ENCODE results near the gene APBA2. TPM values are rescaled to one million over a fixed set of nuclear protein-coding genes. Genes with fewer than 3 reads are reported as not detected.

The APBA2 gene
- total RNA-seq, 1 experiment from 2014 or later = 11.2 TPM

DNA sequence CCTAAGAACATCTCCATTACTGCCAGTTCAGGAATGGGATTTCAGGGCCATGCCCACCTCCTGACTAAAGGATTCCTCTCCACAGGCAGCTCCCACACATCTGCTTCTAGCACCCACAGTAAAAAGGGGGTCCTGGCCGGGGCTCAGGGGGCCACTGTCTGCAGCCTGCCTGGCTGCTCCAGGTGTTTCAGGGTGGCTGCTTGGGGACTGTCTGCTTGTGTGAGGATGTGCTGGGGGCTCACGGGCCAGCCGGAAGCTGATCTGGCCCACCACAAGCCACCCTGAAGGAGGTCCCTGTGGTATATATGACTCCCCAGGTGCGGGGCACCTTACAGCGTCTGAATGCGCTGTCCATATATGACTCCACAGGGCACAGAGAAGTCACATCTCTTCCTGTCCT is 248.5 kb downstream of the APBA2 start:
- ATAC-seq = no peak
- Mint-ChIP-seq H3K27me3 (ENCODE audit: low read depth) (no peaks in the 10 kb centered on the region), H3K9me3 (no peaks in the 10 kb centered on the region), H3K4me1 (peaks cover 11% of the 10 kb centered on the region), H3K36me3 (no peaks in the 10 kb centered on the region), H3K4me3 (no peak overlapping the region), H3K27ac (no peak overlapping the region)
- DNase-seq (ENCODE audit: low spot score) = no peak
- POLR2A ChIA-PET = no interaction called here
- CTCF ChIA-PET = interaction anchor here (0.9 to 1.2 kb wide), 3 partner anchors 9 to 388 kb away, joined by 3 read pairs; no protein-coding TSS in a partner anchor
- TF ChIP-seq ZNF138 (CRISPR knock-in tag; conservative IDR thresholded peaks at IDR 0.05) (no peak), ETV6 (CRISPR knock-in tag; IDR thresholded peaks at IDR 0.05) (no peak), ZNF263 (CRISPR knock-in tag; IDR thresholded peaks at IDR 0.05; ENCODE audit: low read depth) (no peak), ZBTB21 (CRISPR knock-in tag; IDR thresholded peaks at IDR 0.05; ENCODE audit: borderline replicate concordance) (no peak), NR3C1 (CRISPR knock-in tag; conservative IDR thresholded peaks at IDR 0.05; ENCODE audit: low read depth) (no peak), SOX15 (CRISPR knock-in tag; IDR thresholded peaks at IDR 0.05) (no peak), ZNF121 (CRISPR knock-in tag; IDR thresholded peaks at IDR 0.05) (no peak)
- TF ChIP-seq, protein P1, sequence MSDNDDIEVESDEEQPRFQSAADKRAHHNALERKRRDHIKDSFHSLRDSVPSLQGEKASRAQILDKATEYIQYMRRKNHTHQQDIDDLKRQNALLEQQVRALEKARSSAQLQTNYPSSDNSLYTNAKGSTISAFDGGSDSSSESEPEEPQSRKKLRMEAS (CRISPR knock-in tag; IDR thresholded peaks at IDR 0.05) = no peak

DNA sequence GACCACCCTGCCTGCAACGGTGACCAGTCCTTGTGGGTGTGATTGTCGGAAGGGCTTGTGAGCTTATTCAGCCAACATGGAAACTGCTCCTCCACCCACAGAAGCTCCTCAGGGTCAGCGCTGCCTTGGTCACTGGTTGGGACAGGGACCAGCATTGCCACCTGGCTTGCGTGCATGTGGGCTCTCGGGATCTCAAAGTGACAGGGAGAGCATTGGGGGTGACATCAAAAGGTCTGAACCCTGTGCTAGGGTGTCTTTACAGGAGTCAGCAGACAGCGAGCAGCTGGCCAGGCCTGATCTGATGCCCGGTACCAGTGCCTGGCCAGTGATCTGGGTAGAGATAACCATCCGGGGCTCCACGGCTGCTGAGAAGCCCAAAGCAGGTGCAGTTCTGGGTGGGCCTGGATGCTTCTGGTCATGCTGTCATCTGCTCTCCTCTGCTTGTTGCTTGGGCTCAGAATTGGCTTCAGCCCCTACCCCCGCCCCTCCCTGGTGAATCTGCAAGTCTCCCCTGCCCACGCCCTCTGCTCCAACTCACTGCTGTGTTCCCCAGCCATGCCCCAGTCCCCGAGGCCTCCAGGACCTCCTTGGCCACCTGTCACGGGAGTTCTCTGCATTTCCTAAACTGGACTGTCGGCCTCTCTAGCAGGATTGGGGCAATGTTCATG is 249.0 kb downstream of the APBA2 start:
- no peaks in the 10 kb centered on the region for H3K9me3 Mint-ChIP-seq
- POLR2A ChIA-PET = interaction anchor here (0.6 kb wide), 1 partner anchor 8 kb away, joined by 3 read pairs; no protein-coding TSS in a partner anchor
- H3K27me3 Mint-ChIP-seq (ENCODE audit: low read depth) = no peaks in the 10 kb centered on the region
- no peaks in the 10 kb centered on the region for H3K36me3 Mint-ChIP-seq
- peaks cover 16% of the 10 kb centered on the region for H3K4me1 Mint-ChIP-seq
- H3K27ac Mint-ChIP-seq = no peak overlapping the region
- CTCF ChIA-PET = interaction anchor here (0.7 to 1.2 kb wide), 4 partner anchors 9 to 388 kb away, joined by 3 read pairs; no protein-coding TSS in a partner anchor
- no peak overlapping the region for H3K4me3 Mint-ChIP-seq
- TF ChIP-seq, protein P2, sequence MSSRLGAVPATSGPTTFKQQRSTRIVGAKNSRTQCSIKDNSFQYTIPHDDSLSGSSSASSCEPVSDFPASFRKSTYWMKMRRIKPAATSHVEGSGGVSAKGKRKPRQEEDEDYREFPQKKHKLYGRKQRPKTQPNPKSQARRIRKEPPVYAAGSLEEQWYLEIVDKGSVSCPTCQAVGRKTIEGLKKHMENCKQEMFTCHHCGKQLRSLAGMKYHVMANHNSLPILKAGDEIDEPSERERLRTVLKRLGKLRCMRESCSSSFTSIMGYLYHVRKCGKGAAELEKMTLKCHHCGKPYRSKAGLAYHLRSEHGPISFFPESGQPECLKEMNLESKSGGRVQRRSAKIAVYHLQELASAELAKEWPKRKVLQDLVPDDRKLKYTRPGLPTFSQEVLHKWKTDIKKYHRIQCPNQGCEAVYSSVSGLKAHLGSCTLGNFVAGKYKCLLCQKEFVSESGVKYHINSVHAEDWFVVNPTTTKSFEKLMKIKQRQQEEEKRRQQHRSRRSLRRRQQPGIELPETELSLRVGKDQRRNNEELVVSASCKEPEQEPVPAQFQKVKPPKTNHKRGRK (CRISPR knock-in tag; IDR thresholded peaks at IDR 0.05; ENCODE audit: borderline replicate concordance) = no peak
- TF ChIP-seq TP53 (CRISPR knock-in tag; IDR thresholded peaks at IDR 0.05) (no peak), ZBTB21 (CRISPR knock-in tag; IDR thresholded peaks at IDR 0.05; ENCODE audit: borderline replicate concordance) (no peak), ZNF121 (CRISPR knock-in tag; IDR thresholded peaks at IDR 0.05) (no peak), CREM (CRISPR knock-in tag; IDR thresholded peaks at IDR 0.05) (no peak), CREB1 (CRISPR knock-in tag; IDR thresholded peaks at IDR 0.05) (no peak), ZNF232 (CRISPR knock-in tag; IDR thresholded peaks at IDR 0.05) (no peak), FOXK1 (CRISPR knock-in tag; IDR thresholded peaks at IDR 0.05) (no peak), SMAD3 (CRISPR knock-in tag; IDR thresholded peaks at IDR 0.05; ENCODE audit: borderline replicate concordance) (no peak)
- TF ChIP-seq, protein P3, sequence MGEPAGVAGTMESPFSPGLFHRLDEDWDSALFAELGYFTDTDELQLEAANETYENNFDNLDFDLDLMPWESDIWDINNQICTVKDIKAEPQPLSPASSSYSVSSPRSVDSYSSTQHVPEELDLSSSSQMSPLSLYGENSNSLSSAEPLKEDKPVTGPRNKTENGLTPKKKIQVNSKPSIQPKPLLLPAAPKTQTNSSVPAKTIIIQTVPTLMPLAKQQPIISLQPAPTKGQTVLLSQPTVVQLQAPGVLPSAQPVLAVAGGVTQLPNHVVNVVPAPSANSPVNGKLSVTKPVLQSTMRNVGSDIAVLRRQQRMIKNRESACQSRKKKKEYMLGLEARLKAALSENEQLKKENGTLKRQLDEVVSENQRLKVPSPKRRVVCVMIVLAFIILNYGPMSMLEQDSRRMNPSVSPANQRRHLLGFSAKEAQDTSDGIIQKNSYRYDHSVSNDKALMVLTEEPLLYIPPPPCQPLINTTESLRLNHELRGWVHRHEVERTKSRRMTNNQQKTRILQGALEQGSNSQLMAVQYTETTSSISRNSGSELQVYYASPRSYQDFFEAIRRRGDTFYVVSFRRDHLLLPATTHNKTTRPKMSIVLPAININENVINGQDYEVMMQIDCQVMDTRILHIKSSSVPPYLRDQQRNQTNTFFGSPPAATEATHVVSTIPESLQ (CRISPR knock-in tag; IDR thresholded peaks at IDR 0.05) = no peak
- TF ChIP-seq, protein P4, sequence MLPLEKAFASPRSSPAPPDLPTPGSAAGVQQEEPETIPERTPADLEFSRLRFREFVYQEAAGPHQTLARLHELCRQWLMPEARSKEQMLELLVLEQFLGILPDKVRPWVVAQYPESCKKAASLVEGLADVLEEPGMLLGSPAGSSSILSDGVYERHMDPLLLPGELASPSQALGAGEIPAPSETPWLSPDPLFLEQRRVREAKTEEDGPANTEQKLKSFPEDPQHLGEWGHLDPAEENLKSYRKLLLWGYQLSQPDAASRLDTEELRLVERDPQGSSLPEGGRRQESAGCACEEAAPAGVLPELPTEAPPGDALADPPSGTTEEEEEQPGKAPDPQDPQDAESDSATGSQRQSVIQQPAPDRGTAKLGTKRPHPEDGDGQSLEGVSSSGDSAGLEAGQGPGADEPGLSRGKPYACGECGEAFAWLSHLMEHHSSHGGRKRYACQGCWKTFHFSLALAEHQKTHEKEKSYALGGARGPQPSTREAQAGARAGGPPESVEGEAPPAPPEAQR (CRISPR knock-in tag; IDR thresholded peaks at IDR 0.05) = no peak
- TF ChIP-seq, protein P5, sequence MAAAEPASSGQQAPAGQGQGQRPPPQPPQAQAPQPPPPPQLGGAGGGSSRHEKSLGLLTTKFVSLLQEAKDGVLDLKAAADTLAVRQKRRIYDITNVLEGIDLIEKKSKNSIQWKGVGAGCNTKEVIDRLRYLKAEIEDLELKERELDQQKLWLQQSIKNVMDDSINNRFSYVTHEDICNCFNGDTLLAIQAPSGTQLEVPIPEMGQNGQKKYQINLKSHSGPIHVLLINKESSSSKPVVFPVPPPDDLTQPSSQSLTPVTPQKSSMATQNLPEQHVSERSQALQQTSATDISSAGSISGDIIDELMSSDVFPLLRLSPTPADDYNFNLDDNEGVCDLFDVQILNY (CRISPR knock-in tag; IDR thresholded peaks at IDR 0.05) = no peak
- TF ChIP-seq, protein P6, sequence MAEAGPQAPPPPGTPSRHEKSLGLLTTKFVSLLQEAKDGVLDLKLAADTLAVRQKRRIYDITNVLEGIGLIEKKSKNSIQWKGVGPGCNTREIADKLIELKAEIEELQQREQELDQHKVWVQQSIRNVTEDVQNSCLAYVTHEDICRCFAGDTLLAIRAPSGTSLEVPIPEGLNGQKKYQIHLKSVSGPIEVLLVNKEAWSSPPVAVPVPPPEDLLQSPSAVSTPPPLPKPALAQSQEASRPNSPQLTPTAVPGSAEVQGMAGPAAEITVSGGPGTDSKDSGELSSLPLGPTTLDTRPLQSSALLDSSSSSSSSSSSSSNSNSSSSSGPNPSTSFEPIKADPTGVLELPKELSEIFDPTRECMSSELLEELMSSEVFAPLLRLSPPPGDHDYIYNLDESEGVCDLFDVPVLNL (CRISPR knock-in tag; IDR thresholded peaks at IDR 0.05; ENCODE audit: borderline replicate concordance, low read depth) = no peak
- TF ChIP-seq, protein P7, sequence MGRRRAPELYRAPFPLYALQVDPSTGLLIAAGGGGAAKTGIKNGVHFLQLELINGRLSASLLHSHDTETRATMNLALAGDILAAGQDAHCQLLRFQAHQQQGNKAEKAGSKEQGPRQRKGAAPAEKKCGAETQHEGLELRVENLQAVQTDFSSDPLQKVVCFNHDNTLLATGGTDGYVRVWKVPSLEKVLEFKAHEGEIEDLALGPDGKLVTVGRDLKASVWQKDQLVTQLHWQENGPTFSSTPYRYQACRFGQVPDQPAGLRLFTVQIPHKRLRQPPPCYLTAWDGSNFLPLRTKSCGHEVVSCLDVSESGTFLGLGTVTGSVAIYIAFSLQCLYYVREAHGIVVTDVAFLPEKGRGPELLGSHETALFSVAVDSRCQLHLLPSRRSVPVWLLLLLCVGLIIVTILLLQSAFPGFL (CRISPR knock-in tag; IDR thresholded peaks at IDR 0.05; ENCODE audit: borderline replicate concordance) = no peak
- DNase-seq (ENCODE audit: low spot score) (no peak), ATAC-seq (no peak)
